ENCODE results near the gene CCNQ. TPM values are rescaled to one million over a fixed set of nuclear protein-coding genes. Genes with fewer than 3 reads are reported as not detected.

The CCNQ gene
- total RNA-seq, 1 donor from 2014 or later = 21.7 TPM

GRCh38 chrX:153578889-153579288, 20.1 kb downstream of the CCNQ start:
- H3K4me1 Mint-ChIP-seq (ENCODE audit: low read depth, unreplicated experiment) = no peaks in the 10 kb centered on the region
- H3K36me3 Mint-ChIP-seq (ENCODE audit: low read depth, unreplicated experiment) = no peaks in the 10 kb centered on the region
- TF ChIP-seq, protein P1, sequence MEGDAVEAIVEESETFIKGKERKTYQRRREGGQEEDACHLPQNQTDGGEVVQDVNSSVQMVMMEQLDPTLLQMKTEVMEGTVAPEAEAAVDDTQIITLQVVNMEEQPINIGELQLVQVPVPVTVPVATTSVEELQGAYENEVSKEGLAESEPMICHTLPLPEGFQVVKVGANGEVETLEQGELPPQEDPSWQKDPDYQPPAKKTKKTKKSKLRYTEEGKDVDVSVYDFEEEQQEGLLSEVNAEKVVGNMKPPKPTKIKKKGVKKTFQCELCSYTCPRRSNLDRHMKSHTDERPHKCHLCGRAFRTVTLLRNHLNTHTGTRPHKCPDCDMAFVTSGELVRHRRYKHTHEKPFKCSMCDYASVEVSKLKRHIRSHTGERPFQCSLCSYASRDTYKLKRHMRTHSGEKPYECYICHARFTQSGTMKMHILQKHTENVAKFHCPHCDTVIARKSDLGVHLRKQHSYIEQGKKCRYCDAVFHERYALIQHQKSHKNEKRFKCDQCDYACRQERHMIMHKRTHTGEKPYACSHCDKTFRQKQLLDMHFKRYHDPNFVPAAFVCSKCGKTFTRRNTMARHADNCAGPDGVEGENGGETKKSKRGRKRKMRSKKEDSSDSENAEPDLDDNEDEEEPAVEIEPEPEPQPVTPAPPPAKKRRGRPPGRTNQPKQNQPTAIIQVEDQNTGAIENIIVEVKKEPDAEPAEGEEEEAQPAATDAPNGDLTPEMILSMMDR (IDR thresholded peaks at IDR 0.05; ENCODE audit: insufficient read depth, low read depth, low read length) = no peak
- TF ChIP-seq EZH2 (IDR thresholded peaks at IDR 0.05; ENCODE audit: insufficient read depth, low read length) = no peak
- no peak overlapping the region for H3K4me3 Mint-ChIP-seq (ENCODE audit: unreplicated experiment)
- Histone ChIP-seq H3K79me2 (ENCODE audit: insufficient read depth, low read length) (no peaks in the 10 kb centered on the region), H3K27ac (ENCODE audit: low read depth, low read length) (no peak overlapping the region), H3K4me1 (ENCODE audit: insufficient read depth, low read length) (no peaks in the 10 kb centered on the region), H3K4me3 (ENCODE audit: insufficient read depth, low read depth, low read length) (no peak overlapping the region), H3K27me3 (ENCODE audit: insufficient read depth, low read length) (no peaks in the 10 kb centered on the region), H3K9me3 (ENCODE audit: insufficient read depth, low read depth, low read length) (no peaks in the 10 kb centered on the region), H3K4me2 (ENCODE audit: low read length) (no peak overlapping the region), H3K9ac (ENCODE audit: low read length) (no peak overlapping the region), H4K20me1 (ENCODE audit: insufficient read depth, low read length) (no peaks in the 10 kb centered on the region), H2AFZ (ENCODE audit: low read depth, low read length) (no peak overlapping the region), H3K36me3 (ENCODE audit: insufficient read depth, low read length) (no peaks in the 10 kb centered on the region)
- no peak for DNase-seq (ENCODE audit: low read depth)
- no peak for FAIRE-seq
- no peaks in the 10 kb centered on the region for H3K9me3 Mint-ChIP-seq (ENCODE audit: unreplicated experiment)
- no peak overlapping the region for H3K27ac Mint-ChIP-seq (ENCODE audit: unreplicated experiment)
- peaks cover 22% of the 10 kb centered on the region for H3K27me3 Mint-ChIP-seq (ENCODE audit: low read depth, unreplicated experiment)

DNA sequence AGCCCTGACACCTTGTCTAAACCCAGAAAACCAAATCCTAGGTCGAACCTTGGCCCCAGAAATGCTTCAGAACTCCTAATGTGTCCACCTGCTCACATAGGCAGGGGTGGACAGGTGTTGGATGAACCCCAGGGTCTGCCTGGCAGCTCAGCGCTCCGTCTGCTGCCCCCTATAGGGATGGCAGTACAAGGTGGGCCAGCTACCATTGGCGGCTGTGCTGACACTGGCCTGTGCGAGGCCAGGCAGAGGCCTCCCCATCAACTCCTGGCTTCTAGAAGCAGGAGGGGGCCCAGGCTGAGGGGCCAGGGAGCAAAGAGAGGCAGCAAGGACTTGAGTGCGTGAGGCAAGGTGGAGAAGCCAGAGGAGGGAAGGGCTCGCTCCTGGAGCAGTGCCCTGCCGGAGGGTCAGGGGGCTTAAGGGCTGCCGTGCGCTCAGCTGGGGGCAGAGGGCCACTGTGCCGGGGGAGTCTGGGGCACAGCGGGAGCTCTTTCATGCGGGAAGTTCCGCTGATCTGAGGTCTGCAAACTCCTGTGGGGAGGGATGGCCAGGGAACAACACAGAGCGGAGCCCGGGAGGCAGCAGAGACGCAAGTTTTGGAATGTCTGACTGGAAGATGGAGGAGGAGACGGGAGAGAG, 20.6 kb downstream of the CCNQ start:
- no peak overlapping the region for H3K9ac ChIP-seq (ENCODE audit: low read length)
- no peaks in the 10 kb centered on the region for H3K27me3 ChIP-seq (ENCODE audit: insufficient read depth, low read length)
- no peak for TF ChIP-seq EZH2 (IDR thresholded peaks at IDR 0.05; ENCODE audit: insufficient read depth, low read length)
- FAIRE-seq (no peak), DNase-seq (ENCODE audit: low read depth) (no peak)
- H3K4me3 ChIP-seq (ENCODE audit: insufficient read depth, low read depth, low read length) = no peak overlapping the region
- H3K4me1 ChIP-seq (ENCODE audit: insufficient read depth, low read length) = no peaks in the 10 kb centered on the region
- H2AFZ ChIP-seq (ENCODE audit: low read depth, low read length) = no peak overlapping the region
- H3K36me3 ChIP-seq (ENCODE audit: insufficient read depth, low read length) = no peaks in the 10 kb centered on the region
- H3K4me3 Mint-ChIP-seq (ENCODE audit: unreplicated experiment) = no peak overlapping the region
- H3K27ac Mint-ChIP-seq (ENCODE audit: unreplicated experiment) = no peak overlapping the region
- H3K4me2 ChIP-seq (ENCODE audit: low read length) = no peak overlapping the region
- H3K9me3 Mint-ChIP-seq (ENCODE audit: unreplicated experiment) = no peaks in the 10 kb centered on the region
- no peaks in the 10 kb centered on the region for H3K79me2 ChIP-seq (ENCODE audit: insufficient read depth, low read length)
- H3K27me3 Mint-ChIP-seq (ENCODE audit: low read depth, unreplicated experiment) = peaks cover 23% of the 10 kb centered on the region
- H3K36me3 Mint-ChIP-seq (ENCODE audit: low read depth, unreplicated experiment) = no peaks in the 10 kb centered on the region
- H3K27ac ChIP-seq (ENCODE audit: low read depth, low read length) = no peak overlapping the region
- no peaks in the 10 kb centered on the region for H3K9me3 ChIP-seq (ENCODE audit: insufficient read depth, low read depth, low read length)
- no peaks in the 10 kb centered on the region for H3K4me1 Mint-ChIP-seq (ENCODE audit: low read depth, unreplicated experiment)
- H4K20me1 ChIP-seq (ENCODE audit: insufficient read depth, low read length) = no peaks in the 10 kb centered on the region

GRCh38 chrX:153576961-153577360, 22.0 kb downstream of the CCNQ start:
- Histone ChIP-seq H3K27me3 (ENCODE audit: insufficient read depth, low read length) (no peaks in the 10 kb centered on the region), H3K4me2 (ENCODE audit: low read length) (no peak overlapping the region), H3K9ac (ENCODE audit: low read length) (no peak overlapping the region), H4K20me1 (ENCODE audit: insufficient read depth, low read length) (no peaks in the 10 kb centered on the region), H3K36me3 (ENCODE audit: insufficient read depth, low read length) (no peaks in the 10 kb centered on the region), H3K4me3 (ENCODE audit: insufficient read depth, low read depth, low read length) (no peak overlapping the region), H2AFZ (ENCODE audit: low read depth, low read length) (no peak overlapping the region), H3K79me2 (ENCODE audit: insufficient read depth, low read length) (no peaks in the 10 kb centered on the region), H3K9me3 (ENCODE audit: insufficient read depth, low read depth, low read length) (no peaks in the 10 kb centered on the region), H3K27ac (ENCODE audit: low read depth, low read length) (no peak overlapping the region), H3K4me1 (ENCODE audit: insufficient read depth, low read length) (no peaks in the 10 kb centered on the region)
- Mint-ChIP-seq H3K36me3 (ENCODE audit: low read depth, unreplicated experiment) (no peaks in the 10 kb centered on the region), H3K9me3 (ENCODE audit: unreplicated experiment) (no peaks in the 10 kb centered on the region), H3K27ac (ENCODE audit: unreplicated experiment) (no peak overlapping the region), H3K4me1 (ENCODE audit: low read depth, unreplicated experiment) (no peaks in the 10 kb centered on the region), H3K27me3 (ENCODE audit: low read depth, unreplicated experiment) (peaks cover 23% of the 10 kb centered on the region), H3K4me3 (ENCODE audit: unreplicated experiment) (no peak overlapping the region)
- FAIRE-seq (no peak), DNase-seq (ENCODE audit: low read depth) (no peak)
- no peak for TF ChIP-seq EZH2 (IDR thresholded peaks at IDR 0.05; ENCODE audit: insufficient read depth, low read length)
- TF ChIP-seq, protein P1 (IDR thresholded peaks at IDR 0.05; ENCODE audit: insufficient read depth, low read depth, low read length) = no peak
